K562 (cell line): ENCODE measurements around the gene SCN4B.

Experiments
- EP300 ChIP-seq: IDR thresholded peaks from 2 replicates; pipeline ENCODE4 v1.6.1; 2012; ENCODE audit warnings: low read length, improper control_type of control experiment
- STAT5A ChIP-seq: IDR thresholded peaks from 2 replicates; pipeline ENCODE4 v1.6.1; 2012; ENCODE audit warnings: low read length, inconsistent platforms, borderline replicate concordance
- TF ChIP-seq, protein P1 (sequence below), 3 experiments: IDR thresholded peaks in 2 of 3; conservative IDR thresholded peaks in 1 of 3; 2 replicates each; pipeline ENCODE4 v1.5.1; 2011 to 2012; ENCODE audit warnings: low read length in 3 of 3, mild to moderate bottlenecking in 3 of 3, control low read depth in 2 of 3, improper control_type of control experiment in 1 of 3, inconsistent platforms in 1 of 3, low read depth in 1 of 3, mixed read lengths in 1 of 3, moderate library complexity in 1 of 3; ENCODE audit not compliant: insufficient read depth in 2 of 3

- no peak for TF ChIP-seq STAT5A
- TF ChIP-seq, protein P1, sequence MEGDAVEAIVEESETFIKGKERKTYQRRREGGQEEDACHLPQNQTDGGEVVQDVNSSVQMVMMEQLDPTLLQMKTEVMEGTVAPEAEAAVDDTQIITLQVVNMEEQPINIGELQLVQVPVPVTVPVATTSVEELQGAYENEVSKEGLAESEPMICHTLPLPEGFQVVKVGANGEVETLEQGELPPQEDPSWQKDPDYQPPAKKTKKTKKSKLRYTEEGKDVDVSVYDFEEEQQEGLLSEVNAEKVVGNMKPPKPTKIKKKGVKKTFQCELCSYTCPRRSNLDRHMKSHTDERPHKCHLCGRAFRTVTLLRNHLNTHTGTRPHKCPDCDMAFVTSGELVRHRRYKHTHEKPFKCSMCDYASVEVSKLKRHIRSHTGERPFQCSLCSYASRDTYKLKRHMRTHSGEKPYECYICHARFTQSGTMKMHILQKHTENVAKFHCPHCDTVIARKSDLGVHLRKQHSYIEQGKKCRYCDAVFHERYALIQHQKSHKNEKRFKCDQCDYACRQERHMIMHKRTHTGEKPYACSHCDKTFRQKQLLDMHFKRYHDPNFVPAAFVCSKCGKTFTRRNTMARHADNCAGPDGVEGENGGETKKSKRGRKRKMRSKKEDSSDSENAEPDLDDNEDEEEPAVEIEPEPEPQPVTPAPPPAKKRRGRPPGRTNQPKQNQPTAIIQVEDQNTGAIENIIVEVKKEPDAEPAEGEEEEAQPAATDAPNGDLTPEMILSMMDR (IDR thresholded peaks at IDR 0.05 in 2 of 3, conservative IDR thresholded peaks at IDR 0.05 in 1 of 3; ENCODE audit: insufficient read depth in 2 of 3, low read depth in 1 of 3, low read length in 3 of 3): no peak
- TF ChIP-seq EP300: no peak
Measured at GRCh38 chr11:118184784-118185579, 32.4 kb upstream of the SCN4B start.
